Left lobe of liver (tissue), 2 donors: ENCODE results near the gene NUDT14. TPM values are rescaled to one million over a fixed set of nuclear protein-coding genes. Genes with fewer than 3 reads are reported as not detected.

Experiments used
- ATAC-seq: fragments of 200-7000 bp; cut with Tn5 transposase; one replicate; pipeline ENCODE4 v1.9.1; 2020; ENCODE audit warnings: mild to moderate bottlenecking, moderate library complexity
- DNase-seq: peaks from one replicate; pipeline ENCODE4 v3.0.0-alpha.2; 2020; ENCODE audit warnings: low spot score
- total RNA-seq: library from RNA; stranded (reverse); gene quantifications from one replicate; pipeline ENCODE4 v1.2.1, GENCODE V29; 2021
- donor health status: DM: no; HTN: no; CAD: no; lungs with moderate emphysema.
- donor health status: DM: no; HTN: yes; CAD: no.

NUDT14 gene
- total RNA-seq, 1 donor from 2014 or later = 11.5 TPM

DNA sequence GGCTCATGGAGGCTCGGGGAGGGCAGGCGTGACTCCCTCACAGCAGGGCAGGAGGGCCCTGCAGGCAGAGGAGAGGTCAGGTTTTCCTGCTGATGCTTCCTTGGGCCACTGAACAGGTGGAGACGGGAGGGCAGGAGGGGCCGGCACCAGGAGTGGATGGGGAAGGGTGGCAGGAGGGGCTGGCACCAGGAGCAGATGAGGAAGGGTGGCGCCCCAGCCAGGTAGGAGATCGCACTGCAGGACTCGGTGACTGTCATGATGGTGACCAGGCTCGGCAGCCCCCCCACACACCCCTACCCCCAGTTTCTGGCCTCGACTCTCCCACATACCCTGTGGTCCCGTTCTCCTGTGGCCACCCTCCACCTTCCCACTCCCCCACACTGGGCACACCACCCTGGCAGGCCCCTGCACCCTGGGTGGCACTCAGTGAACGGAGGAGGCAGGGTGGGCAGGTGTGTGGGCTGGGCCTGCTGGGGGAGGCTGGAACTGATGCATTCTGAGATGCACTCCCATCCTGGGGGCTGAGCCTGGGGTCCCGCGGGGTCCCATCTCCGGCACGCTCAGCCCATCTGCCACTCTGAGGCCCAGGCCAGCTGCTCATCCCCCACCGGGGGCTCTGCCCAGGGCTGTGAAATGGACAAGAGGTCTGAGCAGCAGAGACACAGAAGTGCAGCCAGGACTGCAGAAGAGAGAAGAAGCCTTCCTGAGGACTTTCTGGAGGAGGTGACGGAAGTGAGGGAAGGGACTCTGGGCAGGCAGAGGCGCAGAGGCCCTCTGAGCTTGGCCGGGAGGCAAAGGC lies 2.8 kb downstream of the NUDT14 start:
- DNase-seq = no peak
- no peak for ATAC-seq

DNA sequence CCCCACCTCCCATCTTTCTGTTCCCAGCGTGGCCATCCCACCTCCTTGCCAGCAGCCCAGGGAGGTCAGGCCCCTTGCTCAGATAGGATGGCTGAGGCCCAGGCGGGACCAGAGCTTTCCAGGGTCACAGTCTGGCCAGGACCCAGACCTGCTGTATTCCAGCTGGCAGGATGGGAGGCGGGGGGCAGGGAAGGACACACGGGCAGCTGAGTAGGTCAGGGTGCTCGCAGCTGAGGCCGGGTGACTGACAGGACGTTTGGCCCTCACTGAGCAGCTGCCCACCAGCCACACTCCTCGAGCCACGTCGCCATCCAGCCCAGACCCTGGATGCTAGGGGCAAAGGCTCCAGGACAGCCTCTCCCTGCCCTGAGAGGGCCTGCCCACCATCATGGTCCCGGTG lies 4.0 kb downstream of the NUDT14 start:
- ATAC-seq (no peak), DNase-seq (no peak)

- no peak for ATAC-seq
- DNase-seq = no peak
Measured at GRCh38 chr14:105176513-105176912, 4.6 kb downstream of the NUDT14 start.

GRCh38 chr14:105173901-105174894 lies 6.9 kb downstream of the NUDT14 start:
- DNase-seq (no peak), ATAC-seq (no peak)

GRCh38 chr14:105173145-105173544 lies 8.0 kb downstream of the NUDT14 start:
- ATAC-seq = no peak
- DNase-seq = no peak

DNA sequence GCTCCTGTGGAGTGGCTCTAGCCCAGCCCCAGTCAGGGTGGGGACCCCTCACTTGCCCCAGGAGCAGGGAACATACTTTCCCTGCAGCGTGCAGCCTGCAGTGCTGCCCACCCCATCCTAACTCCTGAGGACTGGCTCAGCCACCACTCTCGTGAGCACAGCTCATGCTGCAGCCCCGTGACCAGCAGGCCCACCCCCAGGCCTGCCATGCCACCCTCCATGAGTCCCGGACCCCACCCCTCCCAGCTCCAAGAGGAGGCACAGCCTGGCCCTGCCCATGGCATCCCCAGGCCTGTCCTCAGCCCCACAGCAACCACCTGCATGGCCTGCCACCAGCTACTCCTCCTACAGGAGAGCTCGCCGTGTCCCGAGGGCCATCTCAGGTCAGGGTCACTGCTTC lies 8.6 kb downstream of the NUDT14 start:
- no peak for ATAC-seq
- DNase-seq = no peak

- DNase-seq (no peak), ATAC-seq (peak; percentile 6)
Measured at GRCh38 chr14:105171004-105171673, 10.0 kb downstream of the NUDT14 start.

DNA sequence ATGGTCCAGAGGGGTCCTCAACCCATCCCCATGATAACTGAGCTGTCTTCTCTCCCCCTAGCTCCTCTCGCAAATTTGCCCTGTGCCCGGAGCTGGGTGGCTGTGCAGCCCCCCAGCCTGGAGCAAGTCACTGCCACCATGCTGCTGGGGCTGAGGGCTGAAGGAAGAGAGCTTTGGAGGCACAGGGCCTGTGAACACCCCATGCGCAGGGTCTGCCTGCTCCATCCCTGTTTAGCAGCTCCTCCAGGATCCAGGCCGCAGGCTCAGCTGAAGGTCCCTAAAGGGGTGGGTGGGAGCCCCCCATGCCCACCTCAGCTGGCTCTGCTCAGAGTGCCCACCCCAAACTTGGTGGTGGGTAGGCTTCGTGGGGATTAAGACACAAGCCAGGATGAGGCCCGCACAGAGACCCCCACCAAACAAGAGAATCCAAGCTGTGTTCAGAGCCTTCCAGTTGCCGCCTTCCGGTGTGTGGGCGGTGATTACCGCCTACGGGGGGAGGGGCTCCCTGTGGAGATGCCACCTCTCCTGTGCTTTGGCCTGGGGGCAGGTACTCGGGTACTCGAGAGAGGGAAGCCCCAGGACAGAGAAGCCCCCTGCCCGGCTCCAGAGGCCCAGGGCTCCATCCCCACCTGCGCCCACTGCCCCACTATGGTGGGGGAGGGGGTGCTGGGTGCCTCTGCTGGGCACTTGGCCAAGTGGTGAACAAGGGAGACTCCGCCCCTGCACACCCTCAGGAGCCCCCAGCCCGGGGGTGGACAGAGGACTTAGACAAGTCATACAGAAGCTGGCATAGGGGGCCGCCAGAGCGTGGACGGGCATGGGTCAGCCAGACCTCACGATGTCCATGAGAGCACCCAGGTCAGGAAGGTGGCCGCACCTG lies 11.1 kb downstream of the NUDT14 start:
- DNase-seq = no peak
- no peak for ATAC-seq

- no peak for DNase-seq
Measured at GRCh38 chr14:105168979-105169507, 12.1 kb downstream of the NUDT14 start.

GRCh38 chr14:105168496-105168978 lies 12.6 kb downstream of the NUDT14 start, which contains the start of gene JAG2:
TSS of gene JAG2 (minus strand) at chr14:105168776. CDS start at chr14:105168420, 356 bp downstream.
- no peak for DNase-seq
- peak; percentile 45 for ATAC-seq

More at GRCh38 chr14:105168979-105169507, 12.1 kb downstream of the NUDT14 start:
- no peak for ATAC-seq

DNA sequence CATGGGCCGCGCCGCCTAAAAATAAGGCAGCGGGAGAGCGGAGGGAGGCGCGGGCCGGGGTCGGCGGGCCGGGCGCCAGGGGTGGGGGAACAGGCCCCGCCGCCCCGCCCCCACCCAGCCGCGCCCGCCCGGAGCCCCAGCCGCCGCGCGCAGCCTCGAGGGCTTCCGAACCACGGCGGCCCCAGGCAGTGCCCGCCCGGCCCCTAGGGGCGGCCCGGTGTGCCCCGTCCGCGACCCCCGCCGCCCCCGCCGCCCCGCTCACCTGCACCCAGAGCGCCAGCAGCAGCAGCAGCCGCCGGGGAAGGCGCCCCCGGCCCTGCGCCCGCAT lies 13.1 kb downstream of the NUDT14 start:
- DNase-seq (no peak), ATAC-seq (no peak)

DNA sequence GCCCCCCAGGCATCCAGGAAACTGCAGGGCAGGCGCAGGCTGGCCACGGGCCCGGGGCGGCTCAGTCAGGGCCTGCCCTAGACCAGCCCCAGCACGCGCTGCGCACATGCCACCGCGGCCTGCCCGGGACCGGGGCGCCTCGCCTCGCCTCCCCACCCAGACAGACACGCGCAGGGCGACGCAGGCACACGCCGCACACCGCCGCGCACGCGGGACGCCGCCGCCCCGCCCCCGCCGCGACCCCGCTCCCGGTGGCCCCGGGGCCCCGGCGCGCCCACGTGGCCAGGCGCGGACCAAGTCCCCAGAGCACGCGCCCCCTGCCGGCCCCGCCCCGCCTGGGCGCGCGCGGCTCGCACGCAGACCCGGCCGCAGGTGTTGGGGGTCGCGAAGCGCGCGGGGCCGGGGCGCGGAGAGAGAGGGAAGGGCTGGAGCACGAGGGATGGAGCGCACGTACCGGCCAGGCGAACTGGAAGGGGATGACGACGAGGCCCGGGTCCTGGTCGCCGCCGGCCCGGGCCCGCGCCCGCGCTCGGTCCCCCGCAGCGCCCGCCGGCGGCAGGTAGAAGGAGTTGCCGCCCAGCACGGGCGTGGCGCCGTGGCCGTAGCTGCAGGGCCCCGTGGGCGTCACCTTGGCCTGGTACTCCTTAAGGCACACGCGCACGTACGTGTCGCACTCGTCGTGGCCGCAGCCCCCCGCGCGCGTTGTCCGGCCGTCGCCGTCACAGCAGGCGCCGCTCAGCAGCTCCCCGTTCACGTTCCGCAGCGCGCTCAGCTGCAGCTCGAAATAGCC lies 13.6 kb downstream of the NUDT14 start:
- peak; percentile 16 for ATAC-seq
- no peak for DNase-seq

GRCh38 chr14:105166571-105167302 lies 14.4 kb downstream of the NUDT14 start:
- no peak for DNase-seq

GRCh38 chr14:105165761-105166485 lies 15.2 kb downstream of the NUDT14 start:
- no peak for ATAC-seq
- no peak for DNase-seq

More at GRCh38 chr14:105166571-105167302, 14.4 kb downstream of the NUDT14 start:
- no peak for ATAC-seq

GRCh38 chr14:105165134-105165704 lies 15.9 kb downstream of the NUDT14 start:
- ATAC-seq = no peak
- no peak for DNase-seq

GRCh38 chr14:105163040-105163742 lies 17.9 kb downstream of the NUDT14 start:
- DNase-seq (no peak), ATAC-seq (no peak)

GRCh38 chr14:105162669-105162979 lies 18.5 kb downstream of the NUDT14 start:
- DNase-seq (no peak), ATAC-seq (no peak)
